Activated naive CD4-positive, alpha-beta T cell (primary cell): ENCODE measurements around the gene GCSH.
A peak's percentile ranks its signal among the peaks of the same experiment; 100 is the strongest.

Experiments
- DNase-seq, 4 experiments: peaks; one replicate each; lab custom pipeline; 2025; lab: John Stamatoyannopoulos, UW

The GCSH gene

GRCh38 chr16:81042821-81043220 is 53.4 kb downstream of the GCSH start:
- DNase-seq = no peak

- DNase-seq = no peak
Observed at GRCh38 chr16:81041696-81042095, 54.5 kb downstream of the GCSH start.

- DNase-seq = no peak
Observed at GRCh38 chr16:81040842-81041241, 55.4 kb downstream of the GCSH start.

- no peak for DNase-seq
Observed at GRCh38 chr16:81040131-81040530, 56.1 kb downstream of the GCSH start.

- DNase-seq = no peak
Observed at GRCh38 chr16:81036751-81037350, 59.3 kb downstream of the GCSH start.

- peak in 3 of 4 experiments; percentile 25 to 47 (median 36) for DNase-seq
Observed at GRCh38 chr16:81035975-81036750, 60.0 kb downstream of the GCSH start.

- peak; percentile 71 to 91 (median 77) for DNase-seq
Observed at GRCh38 chr16:81035398-81035974, 60.7 kb downstream of the GCSH start, which contains the start of gene ATMIN. Gene ATMIN (plus strand): TSS chr16:81035842. CDS start chr16:81035871, 29 bp downstream.
